CD14-positive monocyte (primary cell): ENCODE measurements around the gene C22orf15. TPM values are rescaled to one million over a fixed set of nuclear protein-coding genes. Genes with fewer than 3 reads are reported as not detected.

Source experiments
- DNase-seq, 3 donors: peaks; one replicate each; pipeline ENCODE4 v3.0.0-alpha.2; 2011 to 2022
- H2AFZ ChIP-seq: 2 replicates; pipeline ENCODE4 v1.6.0; 2012; ENCODE audit warnings: mild to moderate bottlenecking, low read depth, low read length, inconsistent platforms; ENCODE audit not compliant: insufficient read depth, poor library complexity, severe bottlenecking
- H3K27ac ChIP-seq, 2 donors: 1 replicate in 1 of 2; 2 replicates in 1 of 2; pipeline ENCODE4 v1.5.1; 2012 to 2013; ENCODE audit warnings: low read length in 2 of 2, control low read depth in 1 of 2, inconsistent platforms in 1 of 2, low read depth in 1 of 2, mild to moderate bottlenecking in 1 of 2
- H3K27me3 ChIP-seq, 2 donors: one replicate each; pipeline versions ENCODE4 v1.6.0 to v1.6.1; 2011 to 2013; ENCODE audit warnings: low read length in 2 of 2; ENCODE audit not compliant: control insufficient read depth in 2 of 2, insufficient read depth in 2 of 2
- H3K36me3 ChIP-seq, 2 donors: replicated peaks in 1 of 2; 1 replicate in 1 of 2; 2 replicates in 1 of 2; pipeline versions ENCODE4 v1.5.1 to v1.6.1; 2012 to 2013; ENCODE audit warnings: low read length in 2 of 2, control low read depth in 1 of 2, inconsistent platforms in 1 of 2, mild to moderate bottlenecking in 1 of 2; ENCODE audit not compliant: insufficient read depth in 2 of 2, control insufficient read depth in 1 of 2
- H3K4me1 ChIP-seq, 2 donors: 1 replicate in 1 of 2; 2 replicates in 1 of 2; pipeline versions ENCODE4 v1.5.1 to v1.6.1; 2012 to 2013; ENCODE audit warnings: low read length in 2 of 2, control low read depth in 1 of 2, inconsistent platforms in 1 of 2, mild to moderate bottlenecking in 1 of 2, moderate library complexity in 1 of 2; ENCODE audit not compliant: insufficient read depth in 2 of 2, control insufficient read depth in 1 of 2
- H3K4me2 ChIP-seq: replicated peaks from 2 replicates; pipeline ENCODE3; 2012; ENCODE audit warnings: low read length, moderate library complexity, mild to moderate bottlenecking; ENCODE audit not compliant: poor library complexity, severe bottlenecking; ENCODE audit errors: extremely low read depth
- H3K4me3 ChIP-seq, 3 experiments: fragments of 200-600 bp in 1 of 3; sonication (generic) in 1 of 3; replicated peaks in 1 of 3; 1 replicate in 2 of 3; 2 replicates in 1 of 3; pipeline ENCODE4 v1.5.1; 2011 to 2013; ENCODE audit warnings: low read length in 3 of 3, mild to moderate bottlenecking in 3 of 3, control low read depth in 2 of 3, low read depth in 2 of 3, inconsistent platforms in 1 of 3, moderate library complexity in 1 of 3
- H3K79me2 ChIP-seq: 2 replicates; pipeline ENCODE4 v1.6.0; 2012; ENCODE audit warnings: mild to moderate bottlenecking, control low read depth, inconsistent platforms, low read length, moderate library complexity; ENCODE audit not compliant: insufficient read depth
- H3K9ac ChIP-seq: 2 replicates; pipeline ENCODE4 v1.6.0; 2017; ENCODE audit warnings: low read length, mild to moderate bottlenecking; ENCODE audit not compliant: insufficient read depth, poor library complexity, severe bottlenecking
- H3K9me3 ChIP-seq, 2 donors: replicated peaks in 1 of 2; 1 replicate in 1 of 2; 2 replicates in 1 of 2; pipeline versions ENCODE4 v1.5.1 to v1.6.1; 2012 to 2013; ENCODE audit warnings: low read length in 2 of 2, control low read depth in 1 of 2; ENCODE audit not compliant: control insufficient read depth in 1 of 2, insufficient read depth in 1 of 2
- H4K20me1 ChIP-seq: 2 replicates; pipeline ENCODE4 v1.6.0; 2012; ENCODE audit warnings: mild to moderate bottlenecking, low read length, control low read depth, moderate library complexity; ENCODE audit not compliant: insufficient read depth
- H3K27ac Mint-ChIP-seq, 7 donors: one replicate each; pipeline ENCODE4 v1.8.0; 2020; ENCODE audit warnings: mild to moderate bottlenecking in 7 of 7, mixed read lengths in 7 of 7, moderate library complexity in 6 of 7, inconsistent platforms in 2 of 7
- H3K27me3 Mint-ChIP-seq, 3 donors: one replicate each; pipeline ENCODE4 v1.8.0; 2021 to 2022; ENCODE audit warnings: low read depth in 3 of 3, mild to moderate bottlenecking in 3 of 3, mixed read lengths in 3 of 3, moderate library complexity in 3 of 3, inconsistent platforms in 1 of 3
- H3K36me3 Mint-ChIP-seq, 2 donors: one replicate each; pipeline ENCODE4 v1.8.0; 2020; ENCODE audit warnings: mixed read lengths in 2 of 2, inconsistent platforms in 1 of 2, mild to moderate bottlenecking in 1 of 2
- H3K4me1 Mint-ChIP-seq: one replicate; pipeline ENCODE4 v1.8.0; 2020; ENCODE audit warnings: mild to moderate bottlenecking, mixed read lengths
- H3K4me3 Mint-ChIP-seq, 2 donors: one replicate each; pipeline ENCODE4 v1.8.0; 2020; ENCODE audit warnings: mild to moderate bottlenecking in 2 of 2, mixed read lengths in 2 of 2, moderate library complexity in 1 of 2
- H3K9me3 Mint-ChIP-seq, 7 donors: one replicate each; pipeline ENCODE4 v1.8.0; 2020 to 2022; ENCODE audit warnings: mixed read lengths in 7 of 7, mild to moderate bottlenecking in 6 of 7, moderate library complexity in 6 of 7, inconsistent platforms in 2 of 7
- WGBS: methylation state at CpG from one replicate; pipeline ENCODE4 v1.1.5; 2013; ENCODE audit warnings: missing lambda C conversion rate; ENCODE audit not compliant: insufficient coverage; 5-methylcytosine and 5-hydroxymethylcytosine counted together
- intact Hi-C, 2 donors: fragments of 100-400 bp; cut with micrococcal nuclease; formaldehyde crosslinking; loops; one replicate each; pipeline versions ENCODE4 v1.15.0 to v1.15.1; 2023
- polyA plus RNA-seq, 3 donors: library from polyadenylated mRNA; depleted of rRNA in 1 of 3; unstranded in 2 of 3; stranded (reverse) in 1 of 3; fragments of 300-500 nt in 2 of 3; fragments of >200 nt in 1 of 3; fragmentation: Illumina TruSeq in 2 of 3; gene quantifications; 1 replicate in 2 of 3; 2 replicates in 1 of 3; pipeline ENCODE4 v1.2.3, GENCODE V29; 2012 to 2021
- TF ChIP-seq, protein P1 (sequence below): fragments of 200-600 bp; IDR thresholded peaks from one replicate; pipeline ENCODE4 v1.8.0; 2022; ENCODE audit warnings: antibody characterized with exemption, mild to moderate bottlenecking

The C22orf15 gene
- polyA plus RNA-seq, 3 donors, result 0.29 TPM; not detected in 2

DNA sequence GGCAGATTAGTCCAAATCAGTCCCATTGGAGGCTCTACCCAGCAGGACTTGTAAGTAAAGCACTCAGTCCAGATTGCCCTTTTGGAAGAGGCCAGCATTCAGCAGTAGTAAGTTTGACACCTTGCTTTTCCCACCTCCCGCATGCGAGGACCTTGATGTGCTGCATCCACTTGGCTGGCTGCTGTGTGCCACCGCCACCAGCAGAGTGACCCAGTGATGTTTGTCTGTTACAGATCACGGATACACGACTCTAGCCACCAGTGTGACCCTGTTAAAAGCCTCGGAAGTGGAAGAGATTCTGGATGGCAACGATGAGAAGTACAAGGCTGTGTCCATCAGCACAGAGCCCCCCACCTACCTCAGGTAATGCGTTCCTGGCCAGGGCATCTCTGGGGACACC is 30.5 kb downstream of the C22orf15 start:
- TF ChIP-seq, protein P1, sequence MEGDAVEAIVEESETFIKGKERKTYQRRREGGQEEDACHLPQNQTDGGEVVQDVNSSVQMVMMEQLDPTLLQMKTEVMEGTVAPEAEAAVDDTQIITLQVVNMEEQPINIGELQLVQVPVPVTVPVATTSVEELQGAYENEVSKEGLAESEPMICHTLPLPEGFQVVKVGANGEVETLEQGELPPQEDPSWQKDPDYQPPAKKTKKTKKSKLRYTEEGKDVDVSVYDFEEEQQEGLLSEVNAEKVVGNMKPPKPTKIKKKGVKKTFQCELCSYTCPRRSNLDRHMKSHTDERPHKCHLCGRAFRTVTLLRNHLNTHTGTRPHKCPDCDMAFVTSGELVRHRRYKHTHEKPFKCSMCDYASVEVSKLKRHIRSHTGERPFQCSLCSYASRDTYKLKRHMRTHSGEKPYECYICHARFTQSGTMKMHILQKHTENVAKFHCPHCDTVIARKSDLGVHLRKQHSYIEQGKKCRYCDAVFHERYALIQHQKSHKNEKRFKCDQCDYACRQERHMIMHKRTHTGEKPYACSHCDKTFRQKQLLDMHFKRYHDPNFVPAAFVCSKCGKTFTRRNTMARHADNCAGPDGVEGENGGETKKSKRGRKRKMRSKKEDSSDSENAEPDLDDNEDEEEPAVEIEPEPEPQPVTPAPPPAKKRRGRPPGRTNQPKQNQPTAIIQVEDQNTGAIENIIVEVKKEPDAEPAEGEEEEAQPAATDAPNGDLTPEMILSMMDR, result no peak
- peaks cover 4% of the 10 kb centered on the region for H3K4me1 Mint-ChIP-seq
- no peak overlapping the region for H2AFZ ChIP-seq
- H3K4me2 ChIP-seq, result no peak overlapping the region
- no peak for DNase-seq
- peaks cover 49 to 76% of the 10 kb centered on the region in 2 donors for H3K36me3 Mint-ChIP-seq
- H3K27me3 ChIP-seq, result no peaks in the 10 kb centered on the region
- H3K4me3 Mint-ChIP-seq, result no peak overlapping the region
- peak overlapping the region in 1 of 7 donors; percentile 14 for H3K27ac Mint-ChIP-seq
- intact Hi-C loops, result no loop called here
- no peak overlapping the region for H3K27ac ChIP-seq
- H3K27me3 Mint-ChIP-seq, result no peaks in the 10 kb centered on the region
- peaks cover 0 to 3% (median 0%) of the 10 kb centered on the region in 7 donors for H3K9me3 Mint-ChIP-seq
- peaks cover 46 to 78% of the 10 kb centered on the region in 2 donors for H3K36me3 ChIP-seq
- H3K79me2 ChIP-seq, result peaks cover 40% of the 10 kb centered on the region
- H3K4me1 ChIP-seq, result peaks cover 0 to 3% of the 10 kb centered on the region in 2 donors
- no peak overlapping the region for H3K4me3 ChIP-seq
- 96% methylated on average over 4 of the region's 8 CpGs for WGBS
- no peak overlapping the region for H3K9ac ChIP-seq
- H3K9me3 ChIP-seq, result no peaks in the 10 kb centered on the region
- H4K20me1 ChIP-seq, result peaks cover 43% of the 10 kb centered on the region

DNA sequence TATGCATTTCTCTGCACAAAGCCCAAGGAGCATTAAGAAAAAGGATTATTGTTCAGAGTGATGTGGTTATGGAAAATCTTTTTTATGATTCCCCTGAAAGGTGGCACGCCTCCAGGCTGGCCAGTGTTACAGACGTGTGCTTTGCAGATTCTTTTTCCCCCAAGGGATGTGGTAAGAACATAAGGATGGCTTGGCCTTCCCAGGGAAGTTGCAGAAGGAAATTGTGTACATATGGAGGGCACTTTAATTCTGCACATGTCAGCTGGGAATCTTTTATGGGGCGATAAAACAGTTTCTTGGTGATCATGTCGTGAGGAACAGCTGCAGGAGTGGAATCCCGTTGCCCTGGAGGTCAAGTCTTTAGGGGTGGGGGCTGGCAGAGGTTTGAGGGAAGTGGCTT is 33.7 kb downstream of the C22orf15 start:
- no peak overlapping the region for H3K27ac ChIP-seq
- H3K27me3 Mint-ChIP-seq, result no peaks in the 10 kb centered on the region
- peaks cover 17% of the 10 kb centered on the region for H4K20me1 ChIP-seq
- no peak overlapping the region for H3K9ac ChIP-seq
- no peak overlapping the region for H3K4me2 ChIP-seq
- no peak overlapping the region for H3K27ac Mint-ChIP-seq
- H3K79me2 ChIP-seq, result peaks cover 8% of the 10 kb centered on the region
- H3K4me1 ChIP-seq, result no peaks in the 10 kb centered on the region
- WGBS, result 94% methylated on average over 4 of the region's 5 CpGs
- peaks cover 0 to 3% (median 0%) of the 10 kb centered on the region in 7 donors for H3K9me3 Mint-ChIP-seq
- no peak for DNase-seq
- H3K4me3 ChIP-seq, result no peak overlapping the region
- TF ChIP-seq, protein P1, result no peak
- intact Hi-C loops, result no loop called here
- no peaks in the 10 kb centered on the region for H3K9me3 ChIP-seq
- H2AFZ ChIP-seq, result no peak overlapping the region
- H3K4me1 Mint-ChIP-seq, result no peaks in the 10 kb centered on the region
- H3K27me3 ChIP-seq, result no peaks in the 10 kb centered on the region
- peaks cover 70 to 97% of the 10 kb centered on the region in 2 donors for H3K36me3 Mint-ChIP-seq
- H3K4me3 Mint-ChIP-seq, result no peak overlapping the region
- H3K36me3 ChIP-seq, result peaks cover 63 to 92% of the 10 kb centered on the region in 2 donors
